CD4-positive, alpha-beta memory T cell (primary cell): Measurements from ENCODE around the gene PNMT. TPM values are rescaled to one million over a fixed set of nuclear protein-coding genes. Genes with fewer than 3 reads are reported as not detected.

Source experiments
- CTCF ChIA-PET: fragments of 350-600 bp; sonication (Branson Sonifier 250); formaldehyde crosslinking; loops from one replicate; lab custom pipeline; 2021; ENCODE audit warnings: inconsistent platforms; ENCODE audit not compliant: partially characterized antibody; lab: Charles Lee
- POLR2A ChIA-PET: fragments of 350-600 bp; sonication (Branson Sonifier 250); formaldehyde crosslinking; loops from one replicate; lab custom pipeline; 2021; ENCODE audit not compliant: partially characterized antibody; lab: Charles Lee
- DNase-seq, 5 donors: peaks; one replicate each; pipeline versions ENCODE4 v3.0.0 to v3.0.0-alpha.2; 2020 to 2022; ENCODE audit warnings: mixed read lengths in 1 of 5
- H3K27ac ChIP-seq: one replicate; pipeline ENCODE4 v1.7.0; 2013; ENCODE audit warnings: low read depth, low read length
- H3K27me3 ChIP-seq: 2 replicates; pipeline ENCODE4 v1.7.0; 2013; ENCODE audit warnings: mild to moderate bottlenecking, low read length, moderate library complexity; ENCODE audit not compliant: insufficient read depth
- H3K36me3 ChIP-seq: 2 replicates; pipeline ENCODE4 v1.7.0; 2013; ENCODE audit warnings: mild to moderate bottlenecking, low read length, moderate library complexity; ENCODE audit not compliant: insufficient read depth
- H3K4me1 ChIP-seq: 2 replicates; pipeline ENCODE4 v1.7.0; 2013; ENCODE audit warnings: mild to moderate bottlenecking, low read length, moderate library complexity; ENCODE audit not compliant: insufficient read depth
- H3K4me3 ChIP-seq, 2 donors: one replicate each; pipeline ENCODE4 v1.7.0; 2013; ENCODE audit warnings: low read length in 2 of 2, mild to moderate bottlenecking in 1 of 2
- H3K9me3 ChIP-seq, 2 donors: one replicate each; pipeline ENCODE4 v1.7.0; 2013; ENCODE audit warnings: low read length in 2 of 2, control low read depth in 1 of 2; ENCODE audit not compliant: control insufficient read depth in 1 of 2
- H3K27ac Mint-ChIP-seq, 7 donors: one replicate each; pipeline ENCODE4 v1.8.0; 2020 to 2021; ENCODE audit warnings: mixed read lengths in 7 of 7, mild to moderate bottlenecking in 6 of 7, inconsistent platforms in 3 of 7, moderate library complexity in 3 of 7
- H3K27me3 Mint-ChIP-seq, 2 donors: one replicate each; pipeline ENCODE4 v1.8.0; 2020 to 2021; ENCODE audit warnings: mixed read lengths in 2 of 2
- H3K36me3 Mint-ChIP-seq, 2 donors: one replicate each; pipeline ENCODE4 v1.8.0; 2020 to 2021; ENCODE audit warnings: mixed read lengths in 2 of 2, inconsistent platforms in 1 of 2, mild to moderate bottlenecking in 1 of 2
- H3K4me1 Mint-ChIP-seq, 4 donors: one replicate each; pipeline ENCODE4 v1.8.0; 2020 to 2021; ENCODE audit warnings: mixed read lengths in 4 of 4, mild to moderate bottlenecking in 1 of 4
- H3K4me3 Mint-ChIP-seq, 8 donors: one replicate each; pipeline ENCODE4 v1.8.0; 2020 to 2021; ENCODE audit warnings: mixed read lengths in 8 of 8, mild to moderate bottlenecking in 7 of 8, moderate library complexity in 6 of 8, inconsistent platforms in 3 of 8
- H3K9me3 Mint-ChIP-seq, 8 donors: one replicate each; pipeline ENCODE4 v1.8.0; 2020 to 2021; ENCODE audit warnings: mixed read lengths in 8 of 8, mild to moderate bottlenecking in 5 of 8, inconsistent platforms in 3 of 8, moderate library complexity in 1 of 8
- intact Hi-C: fragments of 100-400 bp; cut with micrococcal nuclease; formaldehyde crosslinking; loops from one replicate; pipeline ENCODE4 v1.15.1; 2023
- polyA plus RNA-seq, 2 donors: library from polyadenylated mRNA; unstranded; fragments of 300-500 nt; fragmentation: Illumina TruSeq; gene quantifications; one replicate each; pipeline ENCODE4 v1.2.3, GENCODE V29; 2021
- total RNA-seq, 2 experiments: library from RNA; stranded (reverse); gene quantifications; one replicate each; pipeline ENCODE4 v1.2.3, GENCODE V29; 2021

Gene PNMT
- total and polyA plus RNA-seq, 4 experiments from 2014 or later: 0.55 TPM; not detected in 3

GRCh38 chr17:39669897-39670735, 1.9 kb downstream of the PNMT start:
- H3K4me3 Mint-ChIP-seq: no peak overlapping the region
- POLR2A ChIA-PET: interaction anchor here (0.5 to 2.7 kb wide), 10 partner anchors 9 to 94 kb away, joined by 3 to 14 read pairs (median 5); partner anchors contain the start of genes MIEN1 and PGAP3

GRCh38 chr17:39670746-39671145, 2.5 kb downstream of the PNMT start:
- Histone ChIP-seq H3K4me1 (peaks cover 19% of the 10 kb centered on the region), H3K4me3 (no peak overlapping the region), H3K27me3 (peaks cover 12% of the 10 kb centered on the region), H3K9me3 (no peaks in the 10 kb centered on the region), H3K27ac (no peak overlapping the region), H3K36me3 (no peaks in the 10 kb centered on the region)
- ChIA-PET POLR2A (interaction anchor here (1.0 to 2.7 kb wide), 7 partner anchors 8 to 84 kb away, joined by 3 to 14 read pairs (median 4); partner anchors contain the start of genes MIEN1 and PGAP3), CTCF (interaction anchor here (0.8 to 5.2 kb wide), 8 partner anchors 9 to 59 kb away, joined by 3 to 58 read pairs (median 3); partner anchors contain the start of genes ERBB2 and PGAP3)
- Mint-ChIP-seq H3K27me3 (peaks cover 4 to 9% of the 10 kb centered on the region in 2 donors), H3K36me3 (no peaks in the 10 kb centered on the region), H3K9me3 (no peaks in the 10 kb centered on the region), H3K27ac (peak overlapping the region in 1 of 7 donors; percentile 6), H3K4me1 (peaks cover 12 to 26% (median 12%) of the 10 kb centered on the region in 4 donors), H3K4me3 (no peak overlapping the region)
- intact Hi-C loops: no loop called here
- no peak for DNase-seq

More at GRCh38 chr17:39669897-39670735, 1.9 kb downstream of the PNMT start:
- Mint-ChIP-seq H3K27me3 (peaks cover 4 to 10% of the 10 kb centered on the region in 2 donors), H3K9me3 (no peaks in the 10 kb centered on the region), H3K36me3 (no peaks in the 10 kb centered on the region), H3K4me1 (peaks cover 6 to 20% (median 7%) of the 10 kb centered on the region in 4 donors), H3K27ac (no peak overlapping the region)
- Histone ChIP-seq H3K27ac (no peak overlapping the region), H3K27me3 (peaks cover 12% of the 10 kb centered on the region), H3K9me3 (no peaks in the 10 kb centered on the region), H3K4me1 (peaks cover 13% of the 10 kb centered on the region), H3K4me3 (no peak overlapping the region), H3K36me3 (no peaks in the 10 kb centered on the region)
- DNase-seq: no peak
- CTCF ChIA-PET: interaction anchor here (0.8 to 5.2 kb wide), 11 partner anchors 9 to 63 kb away, joined by 3 to 58 read pairs (median 3); partner anchors contain the start of genes ERBB2 and PGAP3
- intact Hi-C loops: loop anchor here (2.0 kb wide), 1 partner anchor 47 kb away; no protein-coding TSS in a partner anchor

GRCh38 chr17:39671651-39672521, 3.6 kb downstream of the PNMT start:
- peaks cover 27% of the 10 kb centered on the region for H3K4me1 ChIP-seq
- intact Hi-C loops: no loop called here
- H3K36me3 ChIP-seq: no peaks in the 10 kb centered on the region
- Mint-ChIP-seq H3K4me3 (peak overlapping the region in 1 of 8 donors; percentile 22), H3K9me3 (no peaks in the 10 kb centered on the region), H3K36me3 (no peaks in the 10 kb centered on the region), H3K27me3 (peaks cover 4 to 9% of the 10 kb centered on the region in 2 donors), H3K4me1 (peaks cover 20 to 34% (median 23%) of the 10 kb centered on the region in 4 donors), H3K27ac (peak overlapping the region in 3 of 7 donors; percentile 61 to 78 (median 67))
- no peak for DNase-seq
- H3K4me3 ChIP-seq: no peak overlapping the region
- ChIA-PET POLR2A (interaction anchor here (1.0 to 2.7 kb wide), 5 partner anchors 7 to 59 kb away, joined by 3 to 14 read pairs (median 5); partner anchors contain the start of genes MIEN1 and PGAP3), CTCF (interaction anchor here (1.0 to 5.2 kb wide), 9 partner anchors 8 to 81 kb away, joined by 3 to 58 read pairs (median 3); partner anchors contain the start of genes MIEN1 and PGAP3)
- H3K27me3 ChIP-seq: peaks cover 12% of the 10 kb centered on the region
- no peak overlapping the region for H3K27ac ChIP-seq
- H3K9me3 ChIP-seq: no peaks in the 10 kb centered on the region

- Histone ChIP-seq H3K9me3 (no peaks in the 10 kb centered on the region), H3K4me1 (peaks cover 31% of the 10 kb centered on the region), H3K27me3 (peaks cover 9% of the 10 kb centered on the region), H3K4me3 (no peak overlapping the region), H3K36me3 (no peaks in the 10 kb centered on the region), H3K27ac (no peak overlapping the region)
- H3K27me3 Mint-ChIP-seq: peaks cover 4 to 9% of the 10 kb centered on the region in 2 donors
- CTCF ChIA-PET: interaction anchor here (1.2 to 5.2 kb wide), 6 partner anchors 9 to 80 kb away, joined by 3 to 58 read pairs (median 4); partner anchors contain the start of gene MIEN1
- no peaks in the 10 kb centered on the region for H3K9me3 Mint-ChIP-seq
- H3K27ac Mint-ChIP-seq: peak overlapping the region in 1 of 7 donors; percentile 41
- DNase-seq: no peak
- no peak overlapping the region for H3K4me3 Mint-ChIP-seq
- POLR2A ChIA-PET: interaction anchor here (2.7 kb wide), 1 partner anchor 58 kb away, joined by 14 read pairs; the partner anchor contains the start of gene MIEN1
- H3K36me3 Mint-ChIP-seq: no peaks in the 10 kb centered on the region
- intact Hi-C loops: no loop called here
- peaks cover 25 to 41% (median 31%) of the 10 kb centered on the region in 4 donors for H3K4me1 Mint-ChIP-seq
Observed at GRCh38 chr17:39672522-39673334, 4.5 kb downstream of the PNMT start.

GRCh38 chr17:39673335-39674081, 5.3 kb downstream of the PNMT start:
- Histone ChIP-seq H3K36me3 (no peaks in the 10 kb centered on the region), H3K9me3 (no peaks in the 10 kb centered on the region), H3K27ac (no peak overlapping the region), H3K4me3 (no peak overlapping the region), H3K27me3 (peaks cover 9% of the 10 kb centered on the region), H3K4me1 (peaks cover 38% of the 10 kb centered on the region)
- ChIA-PET POLR2A (interaction anchor here (4.1 kb wide), 1 partner anchor 6 kb away, joined by 22 read pairs; the partner anchor contains the start of genes PNMT and TCAP), CTCF (interaction anchor here (1.6 kb wide), 1 partner anchor 57 kb away, joined by 5 read pairs; the partner anchor contains the start of gene MIEN1)
- peaks cover 0 to 2% of the 10 kb centered on the region in 2 donors for H3K36me3 Mint-ChIP-seq
- peaks cover 3 to 8% of the 10 kb centered on the region in 2 donors for H3K27me3 Mint-ChIP-seq
- H3K4me3 Mint-ChIP-seq: no peak overlapping the region
- intact Hi-C loops: no loop called here
- DNase-seq: no peak
- H3K4me1 Mint-ChIP-seq: peaks cover 26 to 46% (median 35%) of the 10 kb centered on the region in 4 donors
- peak overlapping the region in 1 of 7 donors; percentile 63 for H3K27ac Mint-ChIP-seq
- H3K9me3 Mint-ChIP-seq: no peaks in the 10 kb centered on the region
